GM23248 (cell line): ENCODE results near the gene C1orf21. TPM values are rescaled to one million over a fixed set of nuclear protein-coding genes. Genes with fewer than 3 reads are reported as not detected.

Experiments
- DNase-seq: peaks from one replicate; pipeline ENCODE4 v3.0.0-alpha.2; 2015
- H2AFZ ChIP-seq: fragments of 200-600 bp; sonication (generic); 2 replicates; pipeline ENCODE4 v1.6.1; 2016; ENCODE audit warnings: antibody characterized with exemption
- H3F3A ChIP-seq: fragments of 200-600 bp; sonication (generic); 2 replicates; pipeline ENCODE4 v1.6.1; 2016; ENCODE audit warnings: mild to moderate bottlenecking, antibody characterized with exemption, mixed run types; ENCODE audit not compliant: insufficient read depth
- H3K27ac ChIP-seq: fragments of 200-600 bp; sonication (generic); 2 replicates; pipeline ENCODE4 v1.5.1; 2016; ENCODE audit warnings: mild to moderate bottlenecking
- H3K27me3 ChIP-seq: fragments of 200-600 bp; sonication (generic); replicated peaks from 2 replicates; pipeline ENCODE4 v1.6.1; 2016; ENCODE audit warnings: mild to moderate bottlenecking; ENCODE audit not compliant: insufficient read depth
- H3K36me3 ChIP-seq: fragments of 200-600 bp; sonication (generic); 2 replicates; pipeline ENCODE4 v1.6.1; 2016; ENCODE audit warnings: low read depth, mild to moderate bottlenecking
- H3K4me1 ChIP-seq: fragments of 200-600 bp; sonication (generic); 2 replicates; pipeline ENCODE4 v1.6.1; 2016; ENCODE audit warnings: mild to moderate bottlenecking; ENCODE audit not compliant: insufficient read depth
- H3K4me2 ChIP-seq: fragments of 200-600 bp; sonication (generic); one replicate; pipeline ENCODE4 v1.6.1; 2016; ENCODE audit warnings: mild to moderate bottlenecking; ENCODE audit not compliant: unreplicated experiment
- H3K4me3 ChIP-seq: fragments of 200-600 bp; sonication (generic); 2 replicates; pipeline ENCODE4 v1.5.1; 2016; ENCODE audit warnings: mild to moderate bottlenecking
- H3K79me2 ChIP-seq: fragments of 200-600 bp; sonication (generic); 2 replicates; pipeline ENCODE4 v1.6.1; 2016; ENCODE audit warnings: mild to moderate bottlenecking; ENCODE audit not compliant: insufficient read depth
- H3K9ac ChIP-seq: fragments of 200-600 bp; sonication (generic); 2 replicates; pipeline ENCODE4 v1.6.1; 2016; ENCODE audit warnings: mild to moderate bottlenecking
- H3K9me2 ChIP-seq: fragments of 200-600 bp; sonication (generic); 2 replicates; pipeline ENCODE4 v1.6.1; 2016; ENCODE audit warnings: mixed run types, mild to moderate bottlenecking, moderate library complexity; ENCODE audit not compliant: insufficient read depth
- H3K9me3 ChIP-seq: fragments of 200-600 bp; sonication (generic); one replicate; pipeline ENCODE4 v1.6.1; 2017; ENCODE audit warnings: low read depth
- H4K20me1 ChIP-seq: fragments of 200-600 bp; sonication (generic); 2 replicates; pipeline ENCODE4 v1.6.0; 2016; ENCODE audit not compliant: insufficient read depth
- EZH2 ChIP-seq: fragments of 200-600 bp; sonication (generic); IDR thresholded peaks from 2 replicates; pipeline ENCODE4 v1.6.1; 2018; ENCODE audit warnings: antibody characterized with exemption, mild to moderate bottlenecking; ENCODE audit not compliant: insufficient read depth, poor library complexity, severe bottlenecking
- EZH2phosphoT487 ChIP-seq: fragments of 200-600 bp; sonication (generic); IDR thresholded peaks from 2 replicates; pipeline ENCODE4 v1.6.1; 2018; ENCODE audit warnings: antibody characterized with exemption, moderate library complexity, mild to moderate bottlenecking, low read depth; ENCODE audit not compliant: insufficient read depth
- WGBS, 2 experiments: methylation state at CpG; one replicate each; pipeline ENCODE4 v1.1.6; 2015 to 2017; ENCODE audit warnings: low lambda C conversion rate in 2 of 2, low coverage in 1 of 2; ENCODE audit errors: missing lambda C conversion rate in 2 of 2; 5-methylcytosine and 5-hydroxymethylcytosine counted together
- in situ Hi-C: fragments of 300-500 bp; cut with MboI; formaldehyde crosslinking; loops from 2 replicates; pipeline ENCODE4 v1.15.0; 2020
- polyA plus RNA-seq: library from polyadenylated mRNA; unstranded; fragments of >200 nt; fragmentation: Nextera tagmentation; extraction: Ambion mirVana; gene quantifications from 2 replicates; pipeline ENCODE4 v1.2.1, GENCODE V29; 2016
- total RNA-seq: library from RNA; depleted of rRNA; stranded (reverse); fragments of >200 nt; shearing (Covaris generic); gene quantifications from 2 replicates; pipeline ENCODE4 v1.2.3, GENCODE V29; 2014

C1orf21 gene
- total and polyA plus RNA-seq, 2 experiments from 2014 or later = 16.7 to 20.0 TPM

DNA sequence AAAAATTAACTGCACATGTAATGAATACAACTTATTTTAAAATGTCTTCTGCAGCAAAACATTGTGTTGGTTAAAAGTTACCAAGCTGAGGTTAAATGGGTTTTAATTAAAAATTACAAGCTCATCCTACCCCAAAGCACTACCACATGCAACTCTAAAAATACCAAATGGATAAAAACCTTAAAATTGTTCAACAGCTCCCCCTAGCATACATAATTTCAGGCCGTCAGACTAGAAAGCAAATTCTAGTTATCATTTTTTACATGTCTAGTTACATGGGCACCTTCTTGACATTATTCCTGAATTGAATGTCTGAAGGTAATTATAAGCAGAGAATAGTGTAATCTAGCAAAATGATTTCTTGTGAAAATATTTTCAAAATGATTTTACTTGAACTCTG lies 176.5 kb downstream of the C1orf21 start:
- no peaks in the 10 kb centered on the region for H4K20me1 ChIP-seq
- 12 to 20% methylated on average over 1 of the region's 1 CpG for WGBS, 2 experiments

GRCh38 chr1:184567009-184567408 lies 180.2 kb downstream of the C1orf21 start:
- Histone ChIP-seq H3K27me3 (no peaks in the 10 kb centered on the region), H3K4me1 (peaks cover 8% of the 10 kb centered on the region), H3K27ac (no peak overlapping the region), H3K4me2 (no peak overlapping the region), H4K20me1 (no peaks in the 10 kb centered on the region), H3K36me3 (no peaks in the 10 kb centered on the region), H3K4me3 (no peak overlapping the region), H2AFZ (no peak overlapping the region), H3K9me3 (no peaks in the 10 kb centered on the region), H3K9ac (no peak overlapping the region), H3F3A (no peaks in the 10 kb centered on the region), H3K9me2 (no peaks in the 10 kb centered on the region), H3K79me2 (no peaks in the 10 kb centered on the region)
- no peak for TF ChIP-seq EZH2
- TF ChIP-seq EZH2phosphoT487 = no peak
- WGBS, 2 experiments = 96 to 100% methylated on average over 1 of the region's 1 CpG
- DNase-seq = no peak
- in situ Hi-C loops = loop anchor here (10.0 to 25.0 kb wide), 2 partner anchors 98 to 480 kb away; no protein-coding TSS in a partner anchor

More for the DNA sequence above, 176.5 kb downstream of the C1orf21 start:
- Histone ChIP-seq H3K4me3 (no peak overlapping the region), H2AFZ (no peak overlapping the region), H3K27ac (no peak overlapping the region), H3K4me1 (peaks cover 10% of the 10 kb centered on the region), H3K4me2 (no peak overlapping the region), H3K79me2 (no peaks in the 10 kb centered on the region), H3K9ac (no peak overlapping the region), H3K9me3 (no peaks in the 10 kb centered on the region), H3F3A (no peaks in the 10 kb centered on the region), H3K27me3 (no peaks in the 10 kb centered on the region), H3K36me3 (no peaks in the 10 kb centered on the region), H3K9me2 (no peaks in the 10 kb centered on the region)
- TF ChIP-seq EZH2 = no peak
- no peak for TF ChIP-seq EZH2phosphoT487
- in situ Hi-C loops = loop anchor here (10.0 to 25.0 kb wide), 2 partner anchors 101 to 476 kb away; no protein-coding TSS in a partner anchor
- DNase-seq = peak; percentile 46

GRCh38 chr1:184567637-184568036 lies 180.8 kb downstream of the C1orf21 start:
- Histone ChIP-seq H3K9me3 (no peaks in the 10 kb centered on the region), H3F3A (no peaks in the 10 kb centered on the region), H3K27me3 (no peaks in the 10 kb centered on the region), H3K27ac (no peak overlapping the region), H3K79me2 (no peaks in the 10 kb centered on the region), H3K36me3 (no peaks in the 10 kb centered on the region), H3K4me2 (no peak overlapping the region), H3K9me2 (no peaks in the 10 kb centered on the region), H3K9ac (no peak overlapping the region), H2AFZ (no peak overlapping the region), H3K4me3 (no peak overlapping the region), H3K4me1 (peaks cover 2% of the 10 kb centered on the region), H4K20me1 (no peaks in the 10 kb centered on the region)
- peak; percentile 14 for DNase-seq
- 78 to 79% methylated on average over 2 of the region's 2 CpGs for whole genome bisulfite sequencing, 2 experiments
- in situ Hi-C loops = loop anchor here (10.0 to 25.0 kb wide), 2 partner anchors 97 to 480 kb away; no protein-coding TSS in a partner anchor
- TF ChIP-seq EZH2 (no peak), EZH2phosphoT487 (no peak)

DNA sequence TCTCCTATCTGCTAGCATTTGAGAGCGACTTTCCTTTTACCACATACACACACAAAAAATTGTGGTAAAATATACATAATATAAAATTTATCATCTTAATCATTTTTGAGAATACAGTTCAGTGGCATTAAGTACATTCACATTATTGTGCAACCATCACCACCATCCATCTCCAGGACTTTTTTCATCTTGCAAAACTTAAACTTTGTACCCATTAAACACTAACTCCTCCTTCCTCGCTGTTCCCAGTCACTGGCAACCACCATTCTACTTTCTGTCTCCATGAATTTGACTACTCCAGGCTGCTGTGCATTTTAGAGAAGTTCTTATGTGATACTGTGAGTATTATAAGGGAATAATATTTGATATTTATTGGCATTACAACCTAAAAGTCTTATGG lies 181.3 kb downstream of the C1orf21 start:
- no peaks in the 10 kb centered on the region for H3K27me3 ChIP-seq
- no peaks in the 10 kb centered on the region for H4K20me1 ChIP-seq
- H3K9ac ChIP-seq = no peak overlapping the region
- H3K4me3 ChIP-seq = no peak overlapping the region
- H3K4me1 ChIP-seq = no peaks in the 10 kb centered on the region
- no peaks in the 10 kb centered on the region for H3K9me3 ChIP-seq
- no peak overlapping the region for H3K4me2 ChIP-seq
- whole genome bisulfite sequencing, 2 experiments = 94 to 97% methylated on average over 2 of the region's 2 CpGs
- no peaks in the 10 kb centered on the region for H3K9me2 ChIP-seq
- DNase-seq = no peak
- no peaks in the 10 kb centered on the region for H3K79me2 ChIP-seq
- H3K36me3 ChIP-seq = no peaks in the 10 kb centered on the region
- no peak overlapping the region for H2AFZ ChIP-seq
- H3F3A ChIP-seq = no peaks in the 10 kb centered on the region
- no peak for TF ChIP-seq EZH2
- no peak for TF ChIP-seq EZH2phosphoT487
- no peak overlapping the region for H3K27ac ChIP-seq
- in situ Hi-C loops = loop anchor here (10.0 to 25.0 kb wide), 2 partner anchors 97 to 481 kb away; no protein-coding TSS in a partner anchor
